Middle frontal gyrus (tissue), 1 donor: ENCODE data around the gene SFT2D2.

Experiments used
- DNase-seq: peaks from one replicate; pipeline ENCODE4 v3.0.0-alpha.2; 2015; ENCODE audit warnings: low spot score; ENCODE audit errors: extremely low spot score

The SFT2D2 gene

GRCh38 chr1:168223261-168223660, 2.5 kb upstream of the SFT2D2 start:
- DNase-seq, result no peak

GRCh38 chr1:168223681-168224540, 1.9 kb upstream of the SFT2D2 start:
- DNase-seq, result no peak

DNA sequence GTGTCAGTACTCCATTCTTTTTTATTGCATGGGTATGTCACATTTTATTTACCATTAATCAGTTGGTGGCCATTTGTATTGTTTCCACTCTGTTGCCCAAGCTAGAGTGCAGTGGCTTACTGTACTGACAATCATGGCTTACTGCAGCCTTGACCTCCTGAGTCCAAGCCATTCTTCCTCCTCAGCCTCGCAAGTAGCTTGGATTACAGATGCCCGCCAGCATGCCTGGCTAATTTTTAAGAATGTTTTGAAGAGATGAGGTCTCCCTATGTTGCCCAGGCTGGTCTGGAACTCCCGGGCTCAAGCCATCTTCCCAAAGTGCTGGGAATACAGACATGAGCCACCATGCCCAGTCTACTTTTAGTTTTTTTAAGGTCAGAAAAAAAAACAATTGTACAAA, 813 bp upstream of the SFT2D2 start:
- no peak for DNase-seq

DNA sequence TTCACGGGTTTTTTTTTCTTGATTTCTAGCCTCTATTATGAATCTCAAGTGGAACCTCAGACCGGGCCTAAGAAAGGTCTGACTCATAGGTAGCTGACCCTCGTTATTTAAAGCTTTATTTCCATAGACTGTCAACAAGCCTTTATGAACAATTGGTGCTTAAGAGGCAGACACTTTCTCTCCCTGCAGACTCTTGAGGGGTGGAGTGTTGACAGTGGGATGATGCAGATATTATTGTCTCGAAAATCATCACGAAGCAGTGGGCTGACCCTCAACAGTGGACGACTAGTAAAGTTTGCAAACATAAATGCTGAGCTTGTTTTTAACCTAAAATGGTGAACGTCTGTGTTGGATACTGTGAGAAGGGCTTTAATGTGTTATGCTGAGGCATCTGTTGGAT, 1.8 kb downstream of the SFT2D2 start:
- DNase-seq, result no peak

GRCh38 chr1:168229893-168230292, 4.1 kb downstream of the SFT2D2 start:
- DNase-seq, result no peak

DNA sequence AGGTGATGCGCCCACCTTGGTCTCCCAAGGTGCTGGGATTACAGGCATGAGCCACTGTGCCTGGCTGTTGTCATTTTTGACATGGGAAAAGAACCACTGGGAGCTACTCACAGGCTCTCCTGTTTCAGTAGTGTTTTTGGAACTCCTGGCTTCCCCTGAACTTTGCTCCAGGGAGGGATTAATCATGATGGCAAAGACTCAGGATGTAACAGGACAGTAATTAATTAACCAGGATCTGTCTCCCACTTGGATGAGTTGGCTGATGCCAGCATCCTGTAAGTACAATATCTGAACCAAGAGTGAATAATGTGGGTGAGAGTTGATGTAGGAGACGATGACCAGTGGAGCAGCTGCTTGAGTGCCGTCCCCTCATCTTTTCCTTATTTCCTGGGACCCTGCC, 4.9 kb downstream of the SFT2D2 start:
- DNase-seq, result no peak

GRCh38 chr1:168234846-168235547, 9.2 kb downstream of the SFT2D2 start:
- DNase-seq, result no peak

DNA sequence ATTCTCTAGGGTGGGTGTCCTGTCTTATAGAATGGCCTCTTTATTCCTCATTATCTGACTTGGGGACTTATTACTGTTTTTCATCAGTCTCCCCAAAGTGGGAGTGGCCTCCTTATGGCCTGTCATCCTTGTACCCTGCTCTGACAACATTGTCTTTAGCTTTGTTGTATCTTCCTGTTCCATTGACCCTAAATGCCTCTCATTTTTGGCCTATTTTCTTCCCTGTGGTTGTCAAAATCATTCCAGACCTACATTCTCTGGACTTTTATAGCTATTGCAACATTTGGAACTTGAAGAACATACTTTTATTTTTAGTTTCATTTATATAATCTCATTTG, 9.7 kb downstream of the SFT2D2 start:
- no peak for DNase-seq

DNA sequence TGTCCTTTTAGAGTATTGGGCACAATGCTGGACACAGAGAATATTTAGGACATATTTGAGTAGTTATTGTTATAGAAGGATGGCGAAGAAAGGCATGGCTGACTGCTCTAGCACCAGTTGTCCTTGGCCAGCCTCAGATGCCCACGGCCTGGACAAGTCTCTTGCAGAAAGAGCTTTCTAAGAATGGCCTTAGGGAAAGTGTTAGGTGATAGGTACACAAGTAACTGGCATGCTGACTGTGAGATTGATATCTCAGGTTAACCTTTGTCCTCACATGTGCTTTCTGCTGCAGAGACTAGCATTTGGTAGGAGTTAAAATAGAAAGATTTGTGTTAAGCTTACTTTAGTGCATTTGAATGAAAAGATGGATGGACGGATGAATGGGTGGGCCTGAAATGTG, 10.1 kb downstream of the SFT2D2 start:
- DNase-seq, result no peak

GRCh38 chr1:168236836-168237611, 11.2 kb downstream of the SFT2D2 start:
- no peak for DNase-seq

- DNase-seq, result no peak
Observed at GRCh38 chr1:168243198-168243597, 17.4 kb downstream of the SFT2D2 start.

DNA sequence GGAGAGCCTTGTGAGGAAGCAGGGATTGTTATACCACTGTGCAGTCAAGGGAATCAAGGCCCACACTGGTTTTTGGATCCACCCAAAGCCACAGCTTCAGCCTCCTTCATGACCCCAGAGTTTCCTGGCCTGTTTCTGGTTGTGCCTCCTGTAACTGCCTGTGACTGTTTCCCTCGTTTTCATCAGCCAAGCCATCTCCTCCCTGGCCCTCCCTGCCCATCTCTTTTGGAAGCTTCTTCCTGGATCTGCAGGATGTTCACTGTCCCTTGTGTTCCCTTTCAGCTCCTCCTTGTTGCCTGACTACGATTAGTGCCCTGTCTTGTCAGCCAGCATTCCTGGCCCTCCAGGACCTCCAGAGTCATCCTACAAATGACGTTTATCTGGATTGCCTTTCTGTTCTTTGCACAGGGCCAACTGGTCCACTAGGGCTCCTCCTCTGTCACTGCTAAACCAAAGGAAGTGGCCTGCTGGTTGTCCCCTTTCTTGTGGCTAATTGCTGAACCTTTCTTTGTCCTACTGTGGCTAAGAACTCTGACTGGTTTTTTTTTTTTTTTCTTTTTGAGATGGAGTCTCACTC, 17.9 kb downstream of the SFT2D2 start:
- no peak for DNase-seq

DNA sequence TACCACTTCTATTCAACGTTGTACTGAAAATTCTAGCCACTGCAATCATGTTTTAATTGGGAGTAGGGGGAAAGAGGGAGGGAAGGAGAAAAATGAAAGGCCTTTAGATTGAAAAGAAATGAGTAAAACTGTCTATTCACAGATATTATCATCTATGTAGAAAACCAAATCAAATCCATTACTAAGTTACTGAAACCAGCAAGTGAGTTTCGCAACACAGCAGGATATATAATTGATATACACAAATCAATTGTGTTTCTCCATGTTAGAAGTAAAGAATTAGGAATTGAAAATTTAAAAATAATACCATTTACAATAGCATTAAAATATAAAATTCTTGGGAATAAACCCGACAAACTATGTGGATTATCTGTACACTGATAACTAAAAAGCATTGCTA, 19.2 kb downstream of the SFT2D2 start:
- DNase-seq, result no peak

- DNase-seq, result no peak
Observed at GRCh38 chr1:168246506-168246905, 20.7 kb downstream of the SFT2D2 start.

GRCh38 chr1:168252204-168252733, 26.5 kb downstream of the SFT2D2 start:
- no peak for DNase-seq

GRCh38 chr1:168256164-168256563, 30.4 kb downstream of the SFT2D2 start:
- no peak for DNase-seq

- no peak for DNase-seq
Observed at GRCh38 chr1:168257397-168257796, 31.6 kb downstream of the SFT2D2 start.

GRCh38 chr1:168259567-168259966, 33.8 kb downstream of the SFT2D2 start:
- no peak for DNase-seq

- no peak for DNase-seq
Observed at GRCh38 chr1:168260393-168260792, 34.6 kb downstream of the SFT2D2 start.

DNA sequence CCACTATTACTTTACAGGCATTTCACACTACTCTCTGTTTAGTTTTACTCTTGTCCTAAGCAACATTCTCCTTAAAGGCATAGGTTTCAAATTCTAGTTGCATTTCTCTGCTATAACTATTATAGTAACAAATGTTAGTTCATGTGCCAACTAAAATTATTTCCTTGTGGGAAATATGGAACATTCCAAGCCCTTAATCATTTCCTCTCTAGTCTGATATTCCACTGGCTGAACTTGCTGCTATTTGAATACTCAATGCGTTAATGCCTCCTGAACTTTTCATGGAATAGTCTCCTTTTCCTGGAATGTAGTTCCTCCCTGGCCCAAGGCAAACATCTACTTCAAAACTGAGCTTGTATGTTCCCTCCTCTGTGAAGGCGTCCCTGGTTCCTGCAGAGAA, 35.6 kb downstream of the SFT2D2 start:
- no peak for DNase-seq

DNA sequence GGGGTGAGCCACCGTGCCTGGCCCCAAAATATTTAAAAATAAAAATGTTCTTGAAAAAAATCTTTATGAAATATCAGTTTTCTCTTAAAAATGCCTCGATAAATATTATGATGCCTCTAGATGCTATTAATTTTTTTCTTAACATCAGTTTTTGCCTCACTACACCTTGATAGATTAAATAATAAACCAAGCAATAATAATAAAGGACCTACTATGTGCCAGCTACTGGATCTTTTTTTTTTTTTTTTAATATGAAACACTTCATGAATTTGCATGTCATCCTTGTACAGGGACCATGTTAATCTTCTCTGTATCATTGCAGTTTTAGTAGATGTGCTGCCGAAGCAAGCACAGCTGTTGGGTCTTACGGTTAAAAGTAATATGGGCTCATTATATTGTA, 37.3 kb downstream of the SFT2D2 start:
- no peak for DNase-seq

DNA sequence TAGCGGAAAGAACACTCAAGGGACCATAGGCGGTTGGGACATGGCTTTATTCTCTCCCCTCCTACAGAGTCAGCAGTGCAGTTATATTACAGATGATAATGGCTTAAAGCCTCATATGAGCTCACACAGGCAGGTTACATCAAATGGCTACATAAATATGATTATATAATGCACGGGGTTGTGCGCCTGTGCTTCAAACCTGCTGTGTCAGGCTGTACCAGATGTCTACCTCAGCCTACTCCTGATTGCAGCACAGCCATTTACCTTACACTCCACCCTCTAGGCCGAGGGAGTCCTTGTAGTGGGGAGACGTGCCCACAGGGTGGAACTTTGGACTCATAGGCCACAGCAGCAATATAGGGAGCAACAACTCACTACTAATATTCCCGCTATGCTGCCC, 38.5 kb downstream of the SFT2D2 start:
- DNase-seq, result no peak
